ENCODE measurements around the gene KCNJ16.
"Not testable (repeated sequence)": the region's sequence is repeated elsewhere in the genome, so short reads cannot be mapped to it uniquely, and the experiment has no call there.

The KCNJ16 gene

DNA sequence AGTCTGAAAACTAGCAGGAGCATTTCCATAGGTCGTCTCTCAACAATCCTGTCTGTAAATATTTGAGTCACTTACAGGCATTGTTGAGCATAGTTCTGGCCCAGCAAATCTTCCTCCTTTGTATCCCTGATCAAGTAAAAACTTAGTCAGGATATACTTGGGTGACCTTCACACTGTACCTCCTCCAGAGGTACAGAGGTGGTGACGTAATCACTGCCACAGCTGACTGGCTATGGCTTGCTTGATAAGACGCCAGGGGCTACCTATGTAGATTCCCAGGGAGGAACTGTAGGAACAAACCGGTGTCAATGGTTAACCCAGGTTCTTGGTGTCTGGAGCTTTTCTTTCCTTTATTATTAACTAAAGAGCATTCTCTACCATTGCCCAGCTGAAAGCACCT lies at the start of gene KCNJ16:
KCNJ16 (plus strand) TSS at position 270 of the 400 bp plus-strand sequence. CDS start 56,863 bp downstream, outside the sequence.
- no peak for DNase-seq (ENCODE audit: low read depth)

DNA sequence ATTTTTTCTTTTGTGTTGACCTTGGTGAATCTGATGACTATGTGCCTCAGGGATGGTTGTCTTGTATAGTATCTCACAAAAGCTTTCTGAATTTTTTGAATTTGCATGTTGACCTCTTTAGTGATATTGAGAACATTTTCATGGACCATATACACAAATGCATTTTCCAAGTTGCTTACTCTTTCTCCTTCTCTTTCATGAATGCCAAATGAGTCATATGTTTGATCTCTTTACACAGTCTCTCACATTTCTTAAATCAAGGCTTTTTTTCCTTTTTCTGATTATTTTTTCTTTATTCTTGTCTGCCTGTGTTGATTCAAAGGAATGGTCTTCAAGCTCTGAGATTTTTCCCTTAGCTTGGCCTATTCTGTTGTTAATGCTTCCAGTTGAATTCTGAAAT lies 46.6 kb upstream of the KCNJ16 start:
- DNase-seq (ENCODE audit: low read depth) = no peak

DNA sequence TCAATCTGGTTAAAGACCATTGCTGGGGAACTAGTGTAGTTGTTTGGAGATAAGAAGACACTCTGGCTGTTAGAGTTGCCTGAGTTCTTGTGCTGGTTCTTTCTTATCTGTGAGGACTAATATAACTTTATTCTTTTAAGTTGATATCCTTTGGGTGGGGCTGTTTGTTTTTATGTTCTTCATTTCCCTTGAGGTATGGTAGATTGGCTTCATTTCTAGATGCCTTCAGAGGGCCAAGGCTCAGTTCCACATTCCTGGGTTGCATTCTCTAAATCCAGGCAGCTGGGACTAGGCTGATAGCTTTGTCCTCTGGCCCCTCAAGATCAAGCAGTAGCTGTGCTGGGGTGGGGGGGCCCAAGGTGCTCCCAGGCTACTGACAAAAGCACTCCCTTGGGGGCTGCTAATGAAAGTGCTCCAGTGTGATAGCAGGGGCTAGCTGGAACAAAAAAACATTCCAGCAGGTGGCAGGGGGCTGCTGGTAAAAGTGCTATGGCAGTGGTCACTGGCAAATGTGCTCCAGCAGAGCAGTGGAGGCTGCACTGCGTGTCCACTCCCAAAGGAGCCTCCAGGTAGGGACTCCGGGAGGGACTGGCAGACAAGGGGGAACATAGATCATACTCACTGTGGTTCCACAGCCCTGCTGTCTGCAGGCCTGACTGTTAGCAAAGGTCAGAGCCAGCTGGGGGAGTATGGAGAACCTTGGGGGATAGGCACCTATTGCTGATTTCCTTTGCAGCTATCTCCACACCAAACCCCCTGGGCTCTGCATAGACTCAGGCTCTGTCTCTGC lies 45.9 kb upstream of the KCNJ16 start:
- no peak for DNase-seq (ENCODE audit: low read depth)

DNA sequence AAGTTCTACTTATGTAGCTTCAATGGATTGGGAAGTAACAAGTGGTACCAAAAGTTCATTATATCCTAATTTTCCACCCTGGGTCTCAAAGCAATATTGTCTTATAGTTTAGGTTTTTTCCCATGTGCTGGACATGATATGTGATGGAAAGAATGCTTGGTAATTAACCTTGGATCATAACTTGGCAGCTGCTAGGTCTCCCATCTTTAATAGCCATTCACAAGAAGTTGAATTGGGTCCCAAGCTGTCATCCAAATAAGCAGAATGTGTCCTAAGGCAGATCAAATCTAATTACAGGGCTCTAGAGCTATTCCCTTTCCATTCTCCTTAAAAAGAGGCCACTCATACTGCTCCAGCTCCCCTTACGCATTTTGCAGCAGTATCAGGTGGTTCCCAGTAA lies 44.7 kb upstream of the KCNJ16 start:
- no peak for DNase-seq (ENCODE audit: low read depth)

DNA sequence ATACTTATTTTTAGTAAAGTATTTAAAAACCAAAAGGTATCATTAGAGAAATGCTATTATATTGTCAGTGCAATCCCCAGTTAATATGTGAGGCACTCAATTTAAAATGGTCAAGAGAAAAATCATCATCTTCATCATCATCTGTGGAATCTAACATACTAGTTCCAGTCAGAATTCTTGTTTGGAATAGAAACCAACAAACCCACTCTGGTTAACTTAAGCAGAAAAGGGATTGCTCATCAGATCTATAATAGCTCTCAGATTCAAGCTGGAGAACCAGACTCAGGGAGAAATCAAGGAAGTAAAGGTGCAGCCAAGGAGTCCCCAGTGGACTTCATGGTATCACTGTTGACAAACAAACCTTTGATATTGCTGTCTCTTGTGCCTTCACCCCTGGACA lies 43.7 kb upstream of the KCNJ16 start:
- no peak for DNase-seq (ENCODE audit: low read depth)

DNA sequence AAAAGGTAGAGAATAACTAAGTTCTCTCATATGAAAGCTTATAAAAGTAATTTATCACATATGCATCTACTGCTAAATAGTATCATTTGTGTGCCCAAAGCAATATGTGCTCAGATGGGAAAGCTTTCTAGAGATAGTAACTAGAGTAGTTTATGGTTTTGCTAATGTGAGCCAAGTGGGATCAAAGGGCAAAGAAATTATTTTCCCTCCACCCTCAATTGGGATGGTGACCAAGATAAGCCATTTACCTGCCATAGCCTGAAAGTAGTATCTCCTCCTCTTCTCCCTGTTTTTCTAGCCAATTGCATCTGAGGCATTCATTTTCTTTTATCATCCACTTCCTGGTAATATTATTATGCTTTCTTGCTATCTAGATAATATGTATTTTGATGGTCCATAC lies 41.9 kb upstream of the KCNJ16 start:
- DNase-seq (ENCODE audit: low read depth) = no peak

DNA sequence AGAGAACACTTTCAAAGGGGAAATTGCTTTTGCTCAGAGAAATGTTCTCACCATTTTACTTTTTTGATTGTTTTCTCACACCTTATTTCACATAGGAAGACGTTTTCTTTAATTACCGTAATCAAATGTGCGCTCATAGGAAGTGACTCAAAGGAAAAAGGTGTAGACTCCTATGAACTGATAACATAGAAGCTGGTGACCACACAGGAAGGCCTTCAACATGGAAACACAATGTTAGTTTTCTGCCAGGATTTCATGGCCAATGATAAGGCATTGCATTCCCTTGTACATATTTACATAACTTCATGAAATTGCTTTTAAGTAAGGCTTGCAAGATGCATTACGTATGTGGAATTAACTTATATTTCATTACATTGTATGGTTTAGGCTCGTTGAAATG lies 40.9 kb upstream of the KCNJ16 start:
- DNase-seq (ENCODE audit: low read depth) = peak; percentile 6

DNA sequence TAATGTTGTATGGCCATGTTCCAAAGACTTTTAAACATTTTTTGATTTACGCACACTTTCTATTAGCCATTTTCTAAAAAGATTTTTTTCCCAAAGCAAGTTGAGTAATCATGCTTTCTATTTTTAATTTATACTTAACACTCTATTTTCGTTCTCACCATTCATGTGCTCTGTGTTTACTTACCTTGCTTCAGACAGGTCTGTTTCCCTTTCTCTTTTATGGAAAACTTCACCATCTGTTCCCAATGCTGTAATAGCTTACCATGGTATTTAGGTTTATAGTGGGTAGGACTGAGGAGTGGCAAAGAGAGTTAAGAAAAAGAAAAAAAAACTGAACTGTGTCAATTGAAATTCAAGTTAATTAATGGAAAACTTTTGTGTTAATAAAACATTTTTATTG lies 37.5 kb upstream of the KCNJ16 start:
- no peak for DNase-seq (ENCODE audit: low read depth)

DNA sequence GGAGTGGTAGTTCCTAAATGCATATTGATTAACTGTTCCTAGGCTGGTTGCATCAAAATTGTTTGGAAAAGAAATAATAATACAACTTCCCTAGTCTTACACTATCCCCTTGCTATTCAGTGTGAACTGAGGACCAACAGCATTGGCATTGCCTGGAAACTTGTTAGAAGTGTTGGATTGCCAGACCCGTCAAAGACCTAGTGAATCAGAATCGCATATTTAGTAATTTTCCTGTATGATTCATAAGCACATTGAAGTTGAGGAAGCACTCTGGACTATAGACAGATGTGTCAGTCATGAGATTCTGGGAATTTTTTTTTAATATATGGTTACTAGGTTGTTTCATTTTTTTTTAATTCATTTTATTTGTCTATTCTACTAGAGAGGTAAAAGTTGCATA lies 34.7 kb upstream of the KCNJ16 start:
- DNase-seq (ENCODE audit: low read depth) = peak; percentile 55

DNA sequence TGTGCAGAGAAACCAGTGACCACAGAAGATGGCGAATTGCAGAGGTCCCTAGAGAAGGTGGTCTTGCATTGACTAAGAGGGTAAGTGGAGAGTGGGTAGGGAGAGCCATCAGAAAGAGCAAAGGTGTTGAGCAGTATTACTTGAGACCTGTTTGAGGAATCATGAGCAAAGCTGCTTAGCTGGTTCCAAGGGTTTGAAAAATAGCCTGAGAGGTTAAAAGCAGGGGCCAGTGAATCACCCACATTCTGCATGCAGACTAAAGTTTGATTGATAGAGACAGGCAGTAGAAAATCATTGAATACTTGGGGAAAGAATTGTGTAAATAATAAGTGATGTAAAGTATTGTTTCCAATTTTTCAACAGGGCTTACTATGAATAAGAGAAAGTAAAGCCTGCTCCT lies 34.0 kb upstream of the KCNJ16 start:
- no peak for DNase-seq (ENCODE audit: low read depth)

DNA sequence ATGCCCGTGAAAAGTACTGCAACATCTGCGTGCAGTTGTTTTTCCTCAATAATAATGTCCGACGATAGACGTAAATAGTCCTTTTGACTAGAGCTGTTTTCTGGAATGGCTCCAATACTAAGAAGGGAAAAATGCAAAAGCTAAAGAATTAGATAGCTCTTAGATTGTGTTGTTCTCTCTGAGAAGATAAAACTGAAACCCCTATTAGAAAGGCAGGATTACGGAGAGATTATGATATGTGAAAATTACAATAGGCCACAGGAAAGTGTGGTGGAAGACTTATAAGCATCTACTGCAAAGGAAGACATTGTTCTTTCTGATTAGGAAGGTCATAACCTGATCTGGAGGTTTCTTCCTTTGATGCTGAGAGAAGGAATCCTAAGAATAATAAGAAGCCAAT lies 33.5 kb upstream of the KCNJ16 start:
- DNase-seq (ENCODE audit: low read depth) = no peak

DNA sequence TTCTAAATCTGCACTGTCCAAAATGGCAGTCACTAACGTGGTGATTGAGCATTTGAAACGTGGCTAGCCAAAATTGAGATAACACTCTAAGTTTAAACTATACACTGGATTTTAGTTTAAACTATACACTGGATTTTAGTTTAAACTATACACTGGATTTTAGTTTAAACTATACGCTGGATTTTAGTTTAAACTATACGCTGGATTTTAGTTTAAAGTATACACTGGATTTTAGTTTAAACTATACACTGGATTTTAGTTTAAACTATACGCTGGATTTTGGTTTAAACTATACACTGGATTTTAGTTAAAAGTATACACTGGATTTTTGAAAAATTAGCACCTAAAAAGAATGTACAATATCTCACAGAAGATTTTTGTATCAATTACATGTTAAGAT lies 29.2 kb upstream of the KCNJ16 start:
- not testable (repeated sequence) for DNase-seq (ENCODE audit: low read depth)

DNA sequence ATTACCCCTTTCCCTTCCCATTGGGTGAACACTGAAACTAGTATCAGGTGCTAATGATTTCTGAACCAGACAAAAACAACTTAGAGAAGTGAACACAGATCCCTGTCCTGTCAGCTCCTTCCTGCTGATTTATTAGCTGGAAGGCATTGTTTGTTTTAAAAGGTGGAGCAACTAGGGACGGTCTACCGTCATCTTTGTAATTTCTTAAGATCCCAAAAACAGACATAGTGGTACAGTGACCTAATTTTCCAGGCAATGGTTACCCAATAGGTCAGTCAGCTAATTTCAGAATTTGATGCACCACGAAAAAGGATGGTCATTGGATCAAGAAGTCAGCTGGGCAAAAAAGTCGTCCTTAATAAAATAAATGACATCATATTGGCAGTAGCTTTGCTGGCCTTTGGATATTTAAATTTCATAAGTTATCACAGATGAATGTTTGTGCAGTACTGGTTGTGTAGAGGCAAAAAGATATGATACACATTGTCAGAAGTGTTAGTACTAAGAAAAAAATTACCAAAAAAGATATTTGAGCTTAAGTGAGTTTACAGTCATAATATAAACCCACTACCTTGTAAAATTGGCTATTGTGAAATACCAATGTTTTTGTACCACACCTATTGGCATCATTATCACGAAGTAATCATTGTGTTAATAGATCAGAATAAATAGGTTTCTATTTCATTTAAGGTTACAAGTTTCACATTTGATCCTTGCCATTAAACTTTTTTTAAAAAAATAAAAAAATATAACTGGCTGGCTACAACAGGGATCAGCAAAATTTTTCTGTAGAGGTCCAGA lies 27.2 kb upstream of the KCNJ16 start:
- peak; percentile 18 for DNase-seq (ENCODE audit: low read depth)

DNA sequence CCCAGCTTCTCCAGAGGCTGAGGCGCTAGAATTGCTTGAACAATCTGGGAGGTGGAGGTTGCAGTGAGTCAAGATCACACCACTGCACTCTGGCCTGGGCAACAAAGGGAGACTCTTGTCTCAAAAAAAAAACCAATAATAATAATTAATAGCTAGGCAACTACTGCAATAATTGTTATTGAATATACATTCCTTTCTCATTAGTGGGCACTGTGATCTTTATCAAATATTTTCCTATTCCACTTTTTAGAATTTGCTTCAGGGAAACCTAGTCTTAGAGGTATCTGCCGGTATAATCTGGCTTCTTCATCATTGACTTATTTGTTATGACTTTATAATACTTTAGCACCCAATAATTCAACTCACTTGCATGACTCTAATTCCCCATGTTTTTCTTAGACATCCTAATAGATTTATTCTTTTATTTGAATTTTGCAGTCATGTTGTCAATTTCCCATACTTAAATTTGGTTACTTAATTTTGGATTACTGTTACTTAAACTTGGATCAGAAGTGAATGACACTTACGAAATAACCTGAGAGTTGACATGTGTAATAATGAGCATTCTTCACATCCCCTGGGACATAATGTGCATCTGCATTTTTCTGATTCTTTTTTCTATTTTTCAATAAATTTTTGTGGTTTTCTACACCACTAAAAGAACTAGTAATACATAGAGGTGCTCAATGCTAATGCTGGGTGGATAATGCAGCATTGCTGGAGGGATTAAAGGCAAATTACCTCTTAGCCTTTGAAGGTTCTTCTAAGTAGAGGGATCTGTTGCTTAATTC lies 25.0 kb upstream of the KCNJ16 start:
- DNase-seq (ENCODE audit: low read depth) = no peak

DNA sequence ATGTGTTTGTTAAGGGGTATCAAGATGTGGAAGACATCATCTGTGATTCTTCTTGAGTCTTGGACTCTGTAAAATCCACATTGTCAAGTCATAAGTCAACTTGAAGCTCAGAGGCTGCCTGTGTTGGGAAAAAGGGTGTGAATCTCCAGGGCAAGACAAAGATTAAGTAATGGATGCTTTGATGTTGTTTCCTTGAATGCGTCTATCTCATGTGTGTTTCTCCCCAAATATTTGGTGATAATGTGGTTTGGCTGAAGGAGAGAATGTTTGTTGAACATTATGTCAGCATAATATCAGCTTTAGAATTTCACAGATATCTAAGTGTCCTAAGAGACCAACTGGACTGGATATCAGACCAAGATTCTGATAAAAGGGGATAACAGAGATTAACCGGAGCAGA lies 24.1 kb upstream of the KCNJ16 start:
- peak; percentile 79 for DNase-seq (ENCODE audit: low read depth)

DNA sequence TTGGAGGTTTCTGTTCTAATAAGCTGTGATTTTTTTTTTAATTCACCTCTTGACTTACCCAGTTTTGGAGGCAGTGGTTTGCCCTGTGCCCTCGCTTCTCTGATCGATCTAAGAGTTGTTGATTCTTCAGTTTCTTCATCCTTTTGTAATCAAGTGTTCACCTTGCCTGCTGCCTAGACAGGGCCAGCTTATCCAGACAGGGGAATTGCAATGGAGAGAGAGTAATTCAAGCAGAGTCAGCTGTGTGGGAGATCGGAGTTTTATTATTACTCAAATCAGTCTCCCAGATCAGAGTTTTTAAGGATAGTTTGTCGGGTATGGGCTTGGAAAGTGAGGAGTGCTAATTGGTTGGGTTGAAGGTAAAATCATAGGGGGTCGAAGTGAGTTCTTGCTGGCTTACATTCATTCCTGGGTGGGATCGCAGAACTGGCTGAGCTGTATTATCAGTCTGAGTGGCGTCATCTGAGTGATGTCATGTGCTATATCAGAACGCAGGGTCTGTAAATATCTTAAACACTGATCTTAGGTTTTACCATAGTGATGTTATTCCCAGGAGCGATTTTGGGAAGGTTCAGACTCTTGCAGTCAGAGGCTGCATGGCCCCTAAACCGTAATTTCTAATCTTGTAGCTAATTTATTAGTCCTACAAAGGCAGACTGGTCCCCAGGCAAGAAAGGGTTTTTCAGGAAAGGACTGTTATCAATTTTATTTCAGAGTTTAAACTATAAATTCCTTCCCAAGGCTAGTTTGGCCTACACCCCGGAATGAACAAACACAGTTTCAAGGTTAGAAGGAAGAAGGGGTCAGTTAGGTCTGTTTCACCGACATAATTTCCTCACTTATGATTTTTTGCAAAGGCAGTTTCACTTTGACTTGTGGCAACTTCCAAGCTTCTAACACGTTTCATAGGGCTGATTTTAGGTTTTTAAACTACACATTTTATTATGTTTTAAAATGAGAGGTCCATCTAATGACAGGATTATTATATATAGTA lies 21.5 kb upstream of the KCNJ16 start:
- peak; percentile 42 for DNase-seq (ENCODE audit: low read depth)

DNA sequence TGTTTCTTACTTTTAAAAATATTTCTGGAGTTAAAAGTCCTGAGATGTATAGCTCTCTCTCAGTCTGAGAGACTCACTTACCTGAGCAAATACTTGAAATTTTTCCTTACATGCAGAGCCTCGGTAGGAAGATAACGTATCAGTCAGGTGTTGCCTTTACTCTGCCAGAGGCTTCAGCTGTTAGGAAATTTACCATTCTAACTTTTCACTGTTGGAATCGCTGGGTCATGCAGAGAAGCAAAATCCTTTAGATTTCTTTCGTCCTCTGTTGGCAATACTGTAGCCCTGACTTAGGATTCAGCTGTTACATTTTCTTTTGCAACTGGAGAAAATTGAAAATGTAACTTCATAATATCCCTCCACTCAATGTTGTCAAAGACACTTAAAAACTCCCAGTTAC lies 20.0 kb upstream of the KCNJ16 start:
- no peak for DNase-seq (ENCODE audit: low read depth)

DNA sequence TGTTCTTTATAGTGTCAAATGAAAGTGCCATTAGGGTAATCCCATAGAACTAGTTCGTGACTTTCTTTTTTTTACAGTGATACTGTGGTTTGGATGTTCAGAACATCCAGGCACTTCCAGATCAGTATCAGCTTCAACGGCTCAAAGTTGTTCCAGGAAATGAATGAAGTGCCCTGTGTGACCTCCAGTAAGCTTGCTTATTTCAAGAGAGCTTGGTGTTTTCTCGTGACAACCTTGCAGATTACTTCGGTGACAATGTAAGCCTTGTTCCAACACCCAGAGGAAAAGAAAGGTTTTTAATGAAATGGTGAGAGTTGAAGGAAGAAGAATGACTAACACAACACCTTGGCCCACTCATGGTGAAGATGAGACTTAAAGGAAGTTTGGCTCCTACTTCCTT lies 16.0 kb upstream of the KCNJ16 start:
- DNase-seq (ENCODE audit: low read depth) = no peak

DNA sequence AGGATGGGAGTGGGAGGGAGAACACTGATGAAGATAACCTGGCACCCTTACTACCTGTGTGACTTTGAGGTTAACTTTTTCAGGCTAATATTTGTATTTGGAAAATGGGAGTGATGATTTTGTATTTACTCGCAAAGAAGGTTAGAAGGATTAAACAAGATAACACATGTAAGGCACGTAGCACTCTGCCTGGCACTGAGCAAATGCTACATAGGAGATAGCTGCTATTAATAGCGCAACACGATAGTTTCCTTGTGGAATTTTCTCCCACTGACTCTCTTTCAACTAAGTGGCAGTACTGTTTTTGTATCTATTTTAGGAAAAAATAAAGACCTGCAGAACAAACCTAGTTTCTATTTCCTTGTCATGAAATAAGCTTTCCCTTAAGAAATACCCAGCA lies 15.4 kb upstream of the KCNJ16 start:
- DNase-seq (ENCODE audit: low read depth) = no peak

DNA sequence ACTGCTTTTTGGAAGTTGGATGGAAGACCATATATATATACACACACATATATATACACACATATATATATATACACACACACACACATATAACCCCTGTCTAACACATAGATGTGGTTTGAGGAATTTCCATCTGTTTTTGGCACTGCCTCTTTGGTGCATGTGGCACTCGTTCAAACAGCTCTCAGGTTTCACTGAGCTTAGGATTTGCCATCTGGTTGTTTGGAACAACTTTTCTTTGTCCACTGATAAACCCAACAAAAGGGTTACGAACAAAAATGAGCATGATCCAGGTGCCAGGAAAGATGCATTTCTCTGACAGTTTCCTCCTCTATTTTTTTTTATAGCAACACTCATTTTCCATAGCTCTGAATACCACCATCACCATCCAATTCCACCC lies 14.6 kb upstream of the KCNJ16 start:
- DNase-seq (ENCODE audit: low read depth) = no peak

DNA sequence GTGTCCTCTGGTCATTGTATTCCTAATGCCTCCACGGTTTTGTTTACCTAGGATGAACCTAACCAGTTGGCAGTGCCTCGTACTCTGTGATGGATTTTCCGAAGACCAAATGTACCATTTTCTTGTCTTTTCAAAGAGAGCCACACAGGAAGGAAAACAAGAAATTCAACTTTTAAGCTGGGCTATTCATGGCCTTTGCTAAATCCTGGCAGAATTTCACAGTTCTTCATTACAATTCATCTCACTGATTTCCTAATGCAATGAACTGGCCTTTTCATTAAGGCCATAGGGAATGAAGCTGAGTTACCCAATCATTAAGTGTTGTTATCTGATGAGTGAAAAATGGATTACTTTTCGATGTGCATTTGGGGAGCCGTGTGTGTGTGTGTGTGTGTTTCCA lies 7.9 kb upstream of the KCNJ16 start:
- no peak for DNase-seq (ENCODE audit: low read depth)

All from amniotic epithelial cell (primary cell).